ENCODE measurements around the gene CHRNG.

Gene CHRNG

DNA sequence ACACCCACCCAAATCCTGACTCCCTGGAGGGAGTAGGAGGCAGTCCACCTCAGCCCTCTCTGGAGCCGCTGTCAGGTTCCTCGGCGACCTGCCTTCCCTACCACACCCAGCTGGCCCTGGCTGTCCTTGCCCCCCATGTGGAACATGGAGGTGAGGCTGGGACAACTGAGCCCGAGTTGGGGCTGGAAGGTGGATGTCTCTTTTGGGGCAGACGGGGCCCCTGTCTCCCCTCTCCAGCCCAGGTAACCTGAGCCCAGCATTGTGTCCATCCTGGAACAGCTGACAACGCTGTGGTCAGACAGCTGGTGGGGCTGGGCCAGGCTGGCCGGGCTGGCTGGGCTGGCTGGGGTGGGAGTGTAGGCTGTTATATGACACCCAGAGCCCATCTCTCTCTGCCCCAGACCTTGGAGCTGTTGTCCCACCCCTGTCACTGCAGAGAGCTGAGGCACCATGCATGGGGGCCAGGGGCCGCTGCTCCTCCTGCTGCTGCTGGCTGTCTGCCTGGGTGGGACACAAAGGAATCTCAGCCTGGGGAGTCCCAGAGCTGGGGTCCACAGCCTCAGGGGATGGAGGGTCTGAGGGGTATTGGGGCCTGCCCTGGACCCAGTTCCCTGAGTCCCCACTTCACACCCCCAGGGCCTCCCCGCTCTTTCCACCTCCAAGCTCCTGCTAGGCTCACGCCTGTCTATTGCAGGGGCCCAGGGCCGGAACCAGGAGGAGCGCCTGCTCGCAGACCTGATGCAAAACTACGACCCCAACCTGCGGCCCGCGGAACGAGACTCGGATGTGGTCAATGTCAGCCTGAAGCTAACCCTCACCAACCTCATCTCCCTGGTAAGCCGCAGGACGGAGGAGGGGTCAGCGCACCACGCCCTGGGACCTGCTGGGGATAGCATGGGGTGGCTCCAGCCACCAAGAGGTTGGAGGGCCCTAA lies at the start of gene CHRNG:
Gene CHRNG, plus strand, starts transcription at position 395 of the 934 bp plus-strand sequence. Its CDS starts 56 bp downstream, at position 451.
- no peak for DNase-seq (ENCODE audit: low read depth)

DNA sequence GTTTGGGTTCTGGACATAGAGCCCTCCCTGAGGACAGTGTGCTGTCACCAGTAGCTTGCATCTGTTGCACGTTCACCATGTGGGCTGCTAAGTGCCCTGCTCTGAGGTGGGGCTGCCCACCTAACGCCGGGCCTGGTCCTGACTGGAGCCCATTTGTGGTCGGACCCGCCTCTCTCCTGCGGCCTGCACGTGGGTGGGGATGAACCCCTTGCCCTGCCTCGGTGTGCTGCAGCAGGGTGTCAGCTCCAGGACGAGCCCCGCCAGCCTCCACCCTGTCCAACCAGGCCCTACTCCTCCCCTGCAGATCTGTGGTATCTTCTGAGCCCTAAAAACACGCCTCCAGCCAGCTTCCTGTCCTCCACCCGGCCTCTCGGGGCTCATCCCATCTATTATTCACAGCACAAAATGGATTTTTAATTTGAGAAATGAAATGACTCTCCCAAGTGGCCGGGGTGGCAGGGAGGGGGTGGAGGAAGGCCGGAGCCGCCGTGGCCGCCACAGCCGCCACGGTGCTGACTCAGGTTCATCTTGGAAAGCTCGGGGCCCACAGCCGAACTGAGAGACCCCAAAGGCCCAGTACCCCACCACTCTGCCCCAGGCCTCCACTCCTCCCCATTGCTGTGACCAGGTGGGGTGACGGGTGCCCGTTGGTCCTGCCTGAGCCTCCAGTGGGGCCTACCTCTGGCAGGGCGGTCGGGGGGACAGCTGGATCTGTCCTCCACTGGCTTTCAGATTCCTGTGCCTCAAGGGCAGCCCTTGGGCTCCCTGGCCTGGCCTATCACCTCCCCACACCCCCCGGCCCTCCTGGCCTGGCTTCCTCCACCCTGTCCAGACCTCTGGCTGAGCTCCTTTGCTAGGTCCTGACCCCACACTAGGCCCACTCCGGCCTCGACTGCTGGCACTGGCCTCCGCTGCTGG lies 49.0 kb upstream of the CHRNG start:
- DNase-seq (ENCODE audit: low read depth): no peak

DNA sequence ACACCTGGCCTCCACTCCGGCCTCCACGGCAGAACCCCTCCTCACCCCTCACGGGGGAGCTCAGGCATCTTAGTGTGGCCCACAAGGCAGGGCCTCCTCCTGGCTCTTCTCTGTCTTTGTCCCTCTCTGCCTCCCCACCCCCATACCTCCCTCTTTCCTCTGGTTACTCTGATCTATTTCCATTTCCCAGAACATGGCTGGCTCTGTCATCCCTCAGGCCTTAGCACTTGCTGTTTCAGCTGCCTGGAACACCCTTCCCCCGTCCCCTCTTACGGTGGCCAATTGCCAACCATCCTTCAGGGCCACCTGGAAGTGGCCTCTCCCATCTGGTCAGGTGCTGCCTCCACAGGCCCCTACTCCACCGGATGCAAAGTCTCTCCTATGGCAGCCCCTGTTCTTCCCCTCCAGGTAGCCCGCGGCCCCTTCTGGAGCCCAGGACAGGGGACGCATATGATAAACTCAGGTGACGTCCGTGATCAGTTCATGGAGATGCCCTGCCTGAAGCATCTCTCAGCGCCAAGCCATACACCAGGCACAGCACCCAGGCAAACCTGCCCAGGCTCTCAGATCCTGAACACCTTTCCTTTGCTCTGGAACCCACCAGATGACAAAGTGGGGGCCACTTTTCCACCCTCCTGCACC lies 48.2 kb upstream of the CHRNG start:
- DNase-seq (ENCODE audit: low read depth): no peak

DNA sequence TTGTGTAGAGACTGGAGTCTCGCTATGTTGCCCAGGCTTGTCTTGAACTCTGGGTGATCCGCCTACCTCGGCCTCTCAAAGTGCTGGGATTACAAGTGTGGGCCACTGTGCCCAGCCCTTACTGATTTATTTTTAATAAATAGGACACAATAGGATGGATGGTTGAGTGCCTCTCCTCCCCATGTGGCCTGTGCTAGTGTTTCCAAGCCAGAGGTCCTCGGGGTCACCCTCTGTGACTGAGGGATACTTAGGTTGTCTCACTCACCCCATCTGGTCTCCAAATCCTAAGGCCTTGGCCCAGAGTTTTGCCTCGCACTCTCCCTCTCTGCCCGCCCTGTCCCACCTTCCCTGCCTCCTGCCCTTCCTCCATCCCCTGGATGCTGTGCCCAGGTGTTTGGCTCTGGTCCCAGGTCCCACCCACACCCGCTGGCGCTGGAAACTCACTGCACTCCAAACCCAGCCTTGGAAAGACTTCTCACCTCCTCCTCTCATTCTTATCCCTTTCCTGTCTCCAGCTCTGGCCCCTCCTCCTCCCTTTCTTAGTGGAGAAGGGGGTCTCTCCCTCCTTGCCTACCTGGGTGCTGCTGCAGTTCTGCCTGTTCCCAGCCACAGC lies 47.1 kb upstream of the CHRNG start:
- DNase-seq (ENCODE audit: low read depth): no peak

DNA sequence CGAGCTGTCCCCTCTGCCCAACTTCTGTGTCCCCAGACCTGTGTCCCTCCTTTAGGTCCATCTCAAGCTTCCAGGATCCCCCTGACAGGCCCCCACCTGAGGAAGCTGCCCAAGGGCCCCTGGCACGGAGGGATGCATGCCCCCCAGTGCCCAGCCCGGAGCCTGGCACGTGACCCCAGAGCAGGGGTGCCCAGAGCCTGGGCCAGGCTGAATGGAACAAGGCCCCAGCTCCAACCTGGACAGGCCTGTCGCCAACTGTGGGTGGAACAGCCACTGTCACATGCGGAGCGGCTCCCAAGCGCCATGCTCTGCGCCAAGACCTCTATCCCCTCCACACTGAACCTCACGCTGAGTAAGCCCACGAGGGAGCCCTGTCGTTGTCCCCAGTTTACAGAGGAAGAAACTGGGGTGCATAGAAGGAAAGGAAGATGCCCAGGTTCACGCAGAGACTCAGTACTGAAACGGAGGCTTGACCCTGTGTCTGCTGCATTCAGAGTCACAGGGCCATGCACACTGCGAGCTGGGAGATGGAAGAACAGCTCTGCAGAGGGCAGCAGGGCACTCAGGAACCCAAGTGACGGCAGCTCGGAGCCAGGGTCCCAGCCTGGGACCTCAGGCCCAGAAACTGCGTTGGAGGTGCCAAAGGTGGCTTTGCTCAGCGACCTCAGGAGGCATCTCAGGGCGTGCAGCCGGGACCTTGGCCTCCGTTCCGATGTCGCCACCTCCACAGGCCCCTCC lies 46.4 kb upstream of the CHRNG start:
- no peak for DNase-seq (ENCODE audit: low read depth)

DNA sequence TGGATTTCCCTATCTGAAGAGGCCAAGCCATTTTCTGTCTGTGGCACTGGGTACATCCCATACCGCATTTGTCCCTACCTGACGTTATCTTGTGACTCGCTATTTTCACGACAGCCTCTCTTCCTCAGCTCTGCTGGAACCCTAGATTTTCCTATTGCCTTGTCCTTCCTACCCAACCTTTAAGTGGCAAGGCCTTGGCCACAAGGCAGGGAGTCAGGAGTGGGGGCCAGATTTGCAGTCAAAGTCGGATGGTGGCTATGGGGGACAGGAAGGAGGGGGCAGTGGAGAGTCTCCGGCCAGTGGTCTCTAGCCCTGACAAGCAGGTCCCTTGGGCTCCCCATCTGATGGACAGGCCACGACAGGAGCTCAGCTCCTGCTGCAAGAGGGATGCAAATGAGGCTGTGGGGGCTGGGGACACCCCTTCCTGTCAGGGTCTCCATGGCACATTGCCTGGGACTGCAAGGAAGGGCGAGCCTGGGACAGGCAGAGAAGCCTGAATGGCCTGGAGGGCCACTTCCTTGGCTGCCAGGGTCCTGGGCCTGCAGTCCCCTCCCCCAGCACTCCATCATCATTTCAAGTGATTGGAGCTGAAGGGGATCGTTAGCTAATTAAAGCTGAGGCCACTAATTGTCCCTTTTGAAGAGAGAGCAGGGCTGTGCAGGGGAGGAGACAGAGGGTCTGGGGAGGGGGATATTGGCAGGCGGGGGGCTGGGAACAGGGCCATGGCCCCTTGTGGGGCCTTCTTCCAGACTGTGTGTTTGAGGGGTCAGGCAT lies 45.6 kb upstream of the CHRNG start:
- DNase-seq (ENCODE audit: low read depth): no peak

DNA sequence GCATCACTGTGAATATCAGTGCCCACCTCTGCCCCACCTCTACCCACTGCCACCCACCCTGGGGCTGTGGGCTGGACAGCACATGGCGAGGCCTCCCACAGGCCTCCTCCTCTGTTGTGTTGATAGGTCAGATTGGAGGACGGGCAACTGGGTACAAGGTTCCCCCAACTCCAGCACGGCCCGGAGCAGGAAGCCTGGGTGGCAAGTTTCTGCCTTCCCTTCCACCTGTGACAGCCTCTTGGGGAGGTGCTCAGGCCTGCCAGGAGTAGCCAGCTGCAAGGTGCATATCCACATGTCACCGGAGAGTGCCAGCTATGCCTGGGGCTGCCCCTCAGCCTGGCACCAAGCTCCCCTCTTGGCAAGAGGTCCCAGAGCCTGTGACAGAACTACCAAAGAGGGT lies 45.0 kb upstream of the CHRNG start:
- DNase-seq (ENCODE audit: low read depth): no peak

- no peak for DNase-seq (ENCODE audit: low read depth)
Observed at GRCh38 chr2:232495292-232495691, 44.2 kb upstream of the CHRNG start.

DNA sequence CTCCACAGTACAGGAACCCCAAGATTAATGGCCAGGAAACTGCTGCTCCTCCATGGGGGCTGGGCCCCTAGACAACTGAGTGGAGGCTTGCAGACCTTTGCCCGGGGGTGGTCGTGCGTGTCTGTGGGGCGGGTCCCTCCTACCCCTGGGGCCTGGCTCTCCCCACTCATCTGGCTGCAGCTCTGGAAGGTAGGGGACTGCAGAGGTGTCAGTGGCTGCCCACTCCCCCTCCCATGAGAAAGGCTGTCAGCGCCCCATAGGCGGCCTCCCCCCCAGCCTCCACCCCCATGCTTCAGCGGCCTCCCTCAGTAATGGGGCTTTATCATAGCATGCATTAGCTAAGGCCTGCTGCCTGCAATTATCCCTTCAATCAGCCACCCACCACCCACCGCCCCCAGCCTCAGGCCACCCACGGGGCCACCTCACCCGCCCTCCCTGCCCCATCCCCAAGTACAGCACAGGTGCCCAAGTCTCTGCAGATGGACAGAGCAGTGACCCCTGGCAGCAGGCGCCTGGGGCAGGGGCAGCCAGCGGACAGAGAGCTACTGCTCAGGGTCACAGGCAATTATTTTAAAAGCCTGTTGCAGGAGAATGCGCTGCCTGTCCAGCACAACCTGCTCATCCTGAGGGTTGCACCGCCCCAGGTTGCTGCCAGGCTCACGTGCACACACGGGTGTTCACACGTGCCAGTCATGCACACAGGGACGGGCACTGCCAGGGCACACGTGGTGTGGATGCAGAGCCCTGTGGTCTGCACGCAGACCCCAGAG lies 42.8 kb upstream of the CHRNG start:
- no peak for DNase-seq (ENCODE audit: low read depth)

DNA sequence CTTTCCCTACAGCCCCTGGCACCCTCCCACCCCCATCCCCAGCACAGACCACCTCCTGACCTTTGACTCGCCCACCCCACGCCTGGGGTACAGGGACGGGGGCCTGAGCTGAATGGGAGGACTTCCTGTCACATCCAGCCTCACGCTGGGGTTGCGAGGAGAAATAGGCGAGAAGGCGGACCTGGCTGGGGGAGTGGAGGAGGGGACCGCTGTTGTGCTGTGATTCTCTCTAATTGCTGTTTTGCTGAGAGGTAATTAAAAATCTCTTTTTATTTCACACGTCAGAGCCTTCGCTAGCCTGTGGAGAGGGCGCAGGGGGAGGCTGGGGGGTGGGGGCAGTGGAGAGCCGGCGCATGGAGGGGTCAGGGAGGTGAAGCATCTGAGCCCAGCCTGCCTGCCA lies 42.1 kb upstream of the CHRNG start:
- no peak for DNase-seq (ENCODE audit: low read depth)

GRCh38 chr2:232498452-232498851 lies 41.0 kb upstream of the CHRNG start:
- DNase-seq (ENCODE audit: low read depth): no peak

- DNase-seq (ENCODE audit: low read depth): no peak
Observed at GRCh38 chr2:232501331-232501771, 38.1 kb upstream of the CHRNG start.

- no peak for DNase-seq (ENCODE audit: low read depth)
Observed at GRCh38 chr2:232501794-232502390, 37.6 kb upstream of the CHRNG start.

- DNase-seq (ENCODE audit: low read depth): no peak
Observed at GRCh38 chr2:232502511-232502910, 37.0 kb upstream of the CHRNG start.

DNA sequence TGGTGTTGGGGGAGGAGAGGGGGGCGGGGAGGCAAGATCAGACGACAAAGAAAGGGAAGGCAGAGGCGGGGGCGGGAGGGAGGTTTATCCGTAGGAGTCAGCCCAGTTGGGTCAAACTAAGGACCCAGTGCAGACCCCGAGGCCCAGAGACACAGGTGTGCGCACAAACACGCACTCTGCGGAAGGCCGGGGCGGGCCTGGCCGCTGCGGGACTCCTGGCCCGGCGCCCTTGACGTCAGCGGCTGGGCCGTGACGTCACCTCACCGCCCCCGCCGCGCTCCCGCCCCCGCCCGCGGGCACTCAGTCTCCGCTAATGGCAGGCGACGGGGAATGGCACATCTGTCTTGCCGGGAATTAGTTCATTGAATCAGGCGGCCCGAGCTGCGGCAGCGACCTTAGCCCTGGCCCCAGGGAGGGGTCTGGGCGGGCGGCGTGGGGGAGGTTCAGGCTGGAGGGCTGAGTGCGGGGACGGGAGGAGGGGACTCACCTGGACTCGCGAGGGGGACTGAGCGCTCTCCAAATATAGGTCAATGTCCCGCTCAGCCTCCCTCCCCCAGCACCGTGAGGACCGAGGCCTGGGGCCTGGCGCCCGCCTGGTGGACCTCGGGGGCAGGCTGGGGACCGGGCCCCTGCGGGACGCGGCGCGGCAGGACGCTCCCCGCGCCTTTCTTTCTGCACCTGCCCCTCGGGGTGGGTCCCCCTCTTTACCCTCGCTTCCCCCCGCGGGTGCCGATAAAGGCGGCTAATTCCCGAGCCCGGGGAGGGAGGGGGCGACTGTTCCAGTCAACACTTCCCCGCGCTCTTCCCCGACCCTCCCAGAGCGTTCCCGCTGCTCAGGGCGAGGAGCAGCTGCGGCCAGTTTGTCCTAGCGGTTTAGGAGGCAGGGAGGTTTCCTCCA lies 36.3 kb upstream of the CHRNG start:
- no peak for DNase-seq (ENCODE audit: low read depth)

DNA sequence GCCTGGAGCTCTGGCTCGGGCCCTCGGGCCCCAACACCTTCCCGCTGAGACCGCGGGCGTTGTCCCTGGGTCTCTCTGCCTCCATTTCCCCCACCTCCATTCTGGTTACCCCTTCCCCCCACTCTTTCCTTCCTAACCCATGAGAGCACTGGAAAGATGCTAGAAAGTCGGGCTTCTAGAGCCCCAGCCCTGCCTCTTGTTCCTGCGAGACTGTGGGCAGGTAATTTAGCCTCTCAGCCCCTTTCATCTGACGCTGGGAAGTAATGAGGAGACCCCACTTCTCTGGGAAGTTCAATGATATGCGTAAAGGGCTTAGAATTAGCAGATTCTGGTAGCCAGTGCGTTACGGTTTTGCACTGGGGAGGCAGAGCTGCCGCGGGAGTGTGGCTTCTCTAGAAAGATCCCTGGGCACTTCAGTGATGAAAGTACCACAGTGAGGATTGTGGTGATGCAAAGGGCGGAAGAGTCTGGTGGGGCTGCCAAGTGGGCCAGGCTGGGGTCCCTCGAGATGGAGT lies 35.6 kb upstream of the CHRNG start:
- no peak for DNase-seq (ENCODE audit: low read depth)

DNA sequence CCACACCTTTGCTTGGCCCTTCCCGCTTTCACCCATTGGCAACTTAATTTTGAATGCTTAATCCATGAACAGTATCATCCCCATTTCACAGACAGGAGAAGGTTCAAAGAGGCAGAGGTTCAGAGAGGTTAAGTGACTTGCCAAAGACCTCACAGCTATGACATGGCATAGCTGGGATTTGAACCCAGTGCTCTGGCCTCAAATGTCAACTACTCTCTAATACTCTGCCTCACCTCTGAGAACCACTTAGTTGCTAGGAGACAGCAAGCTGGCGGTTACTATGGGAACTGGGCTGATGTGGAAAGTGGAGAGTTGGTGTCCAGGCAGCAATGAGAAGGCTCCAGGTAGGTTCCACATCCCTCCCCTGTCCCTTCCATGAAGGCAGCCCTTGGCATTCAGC lies 35.1 kb upstream of the CHRNG start:
- DNase-seq (ENCODE audit: low read depth): no peak

GRCh38 chr2:232505856-232506255 lies 33.6 kb upstream of the CHRNG start:
- no peak for DNase-seq (ENCODE audit: low read depth)
